KMS-11 (cell line): ENCODE measurements around the gene COL6A5.
"Not testable (repeated sequence)": the region's sequence is repeated elsewhere in the genome, so short reads cannot be mapped to it uniquely, and the experiment has no call there.

Source experiments
- H2AFZ ChIP-seq: fragments of 200-600 bp; sonication (generic); 2 replicates; pipeline ENCODE4 v1.6.1; 2016; ENCODE audit warnings: antibody characterized with exemption, mixed run types, low read depth
- H3K27ac ChIP-seq: fragments of 200-600 bp; sonication (generic); 2 replicates; pipeline ENCODE4 v1.6.1; 2016; ENCODE audit warnings: mild to moderate bottlenecking, mixed run types
- H3K27me3 ChIP-seq: fragments of 200-600 bp; sonication (generic); 2 replicates; pipeline ENCODE4 v1.6.1; 2017; ENCODE audit warnings: mild to moderate bottlenecking, low read depth, mixed run types, moderate library complexity; ENCODE audit not compliant: insufficient read depth
- H3K36me3 ChIP-seq: fragments of 200-600 bp; sonication (generic); 2 replicates; pipeline ENCODE4 v1.6.1; 2017; ENCODE audit warnings: mild to moderate bottlenecking, mixed run types; ENCODE audit not compliant: insufficient read depth
- H3K4me1 ChIP-seq: fragments of 200-600 bp; sonication (generic); 2 replicates; pipeline ENCODE4 v1.6.1; 2016; ENCODE audit warnings: mild to moderate bottlenecking, low read depth, mixed run types; ENCODE audit not compliant: poor library complexity, severe bottlenecking
- H3K4me2 ChIP-seq: fragments of 200-600 bp; sonication (generic); 2 replicates; pipeline ENCODE4 v1.7.0; 2016; ENCODE audit warnings: mild to moderate bottlenecking, mixed run types
- H3K4me3 ChIP-seq: fragments of 200-600 bp; sonication (generic); IDR thresholded peaks from 2 replicates; pipeline ENCODE4 v1.6.1; 2017; ENCODE audit warnings: low read depth, low read length, mixed read lengths; ENCODE audit not compliant: insufficient read depth
- H3K79me2 ChIP-seq: fragments of 200-600 bp; sonication (generic); 2 replicates; pipeline ENCODE4 v1.6.1; 2016; ENCODE audit warnings: low read depth, mixed run types; ENCODE audit not compliant: insufficient read depth
- H3K9ac ChIP-seq: fragments of 200-600 bp; sonication (generic); 2 replicates; pipeline ENCODE4 v1.6.1; 2016; ENCODE audit warnings: mild to moderate bottlenecking, mixed run types
- H4K20me1 ChIP-seq: fragments of 200-600 bp; sonication (generic); 2 replicates; pipeline ENCODE4 v1.6.1; 2016; ENCODE audit warnings: mild to moderate bottlenecking, mixed run types; ENCODE audit not compliant: insufficient read depth
- CTCF ChIP-seq: fragments of 200-600 bp; sonication (generic); conservative IDR thresholded peaks from 2 replicates; pipeline ENCODE4 v1.6.1; 2017; ENCODE audit warnings: low read depth, mild to moderate bottlenecking, antibody characterized with exemption, low read length, moderate library complexity, mixed read lengths

The COL6A5 gene

DNA sequence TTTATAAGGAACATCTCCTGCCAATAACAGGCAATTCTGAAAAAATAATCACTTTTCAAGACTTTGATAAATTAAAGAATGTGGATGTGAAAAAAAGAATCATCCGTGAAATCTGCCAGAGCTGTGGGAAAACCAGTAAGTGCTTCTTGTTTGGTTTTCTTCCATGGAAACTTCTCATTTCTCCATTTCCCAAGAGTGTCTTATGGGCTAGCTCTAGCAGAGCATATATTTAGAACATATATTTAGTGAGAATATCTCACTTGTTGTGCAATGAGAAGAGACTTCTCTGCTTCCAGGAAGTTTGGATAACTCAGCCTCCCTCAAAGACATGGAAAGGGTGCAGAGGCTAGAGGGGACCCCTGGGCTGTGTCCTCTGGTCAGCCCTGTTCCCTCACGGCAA is 49.9 kb downstream of the COL6A5 start:
- Histone ChIP-seq H3K27ac (peak overlapping the region; percentile 16), H4K20me1 (no peaks in the 10 kb centered on the region), H3K9ac (no peak overlapping the region), H3K27me3 (no peaks in the 10 kb centered on the region), H3K4me1 (peaks cover 23% of the 10 kb centered on the region), H2AFZ (no peak overlapping the region), H3K4me3 (no peak overlapping the region), H3K79me2 (no peaks in the 10 kb centered on the region), H3K36me3 (no peaks in the 10 kb centered on the region), H3K4me2 (peak overlapping the region; percentile 8; the same call in 1 of the 2 replicates)
- TF ChIP-seq CTCF, result no peak

- H4K20me1 ChIP-seq, result no peaks in the 10 kb centered on the region
- H3K4me1 ChIP-seq, result peaks cover 23% of the 10 kb centered on the region
- H3K79me2 ChIP-seq, result no peaks in the 10 kb centered on the region
- H2AFZ ChIP-seq, result no peak overlapping the region
- H3K9ac ChIP-seq, result no peak overlapping the region
- no peaks in the 10 kb centered on the region for H3K27me3 ChIP-seq
- H3K4me2 ChIP-seq, result peak overlapping the region; percentile 8; the same call in 1 of the 2 replicates
- H3K4me3 ChIP-seq, result no peak overlapping the region
- no peak for TF ChIP-seq CTCF
- no peaks in the 10 kb centered on the region for H3K36me3 ChIP-seq
- peak overlapping the region; percentile 16 for H3K27ac ChIP-seq
Measured at GRCh38 chr3:130395916-130396315, 50.4 kb downstream of the COL6A5 start.

DNA sequence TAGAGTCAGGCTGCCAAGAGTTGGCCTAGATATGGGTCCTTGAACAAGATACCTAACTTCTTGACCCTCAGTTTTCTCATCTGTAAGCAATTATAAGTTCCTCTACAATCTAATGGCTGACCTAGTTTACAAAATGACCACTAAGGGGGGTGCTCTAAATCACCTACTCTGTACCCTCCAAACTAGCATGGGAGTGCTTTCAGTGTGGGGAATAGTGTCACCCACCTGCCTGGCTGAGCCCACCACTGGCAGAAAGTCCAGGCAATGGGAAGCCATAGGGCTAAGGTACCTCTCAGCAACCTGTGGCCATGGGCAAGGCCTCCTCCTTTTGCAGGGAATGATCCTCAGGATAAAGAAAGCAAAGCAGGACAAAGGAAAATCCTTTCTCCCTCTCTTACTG is 58.9 kb downstream of the COL6A5 start:
- Histone ChIP-seq H3K36me3 (no peaks in the 10 kb centered on the region), H3K27ac (no peak overlapping the region), H3K27me3 (no peaks in the 10 kb centered on the region), H3K4me1 (no peaks in the 10 kb centered on the region), H4K20me1 (no peaks in the 10 kb centered on the region), H3K4me2 (no peak overlapping the region), H2AFZ (no peak overlapping the region), H3K4me3 (no peak overlapping the region), H3K9ac (no peak overlapping the region), H3K79me2 (no peaks in the 10 kb centered on the region)
- TF ChIP-seq CTCF, result no peak

- Histone ChIP-seq H4K20me1 (no peaks in the 10 kb centered on the region), H3K9ac (no peak overlapping the region), H3K27me3 (no peaks in the 10 kb centered on the region), H3K4me1 (no peaks in the 10 kb centered on the region), H3K4me3 (no peak overlapping the region), H3K27ac (no peak overlapping the region), H3K4me2 (no peak overlapping the region), H2AFZ (no peak overlapping the region), H3K79me2 (no peaks in the 10 kb centered on the region), H3K36me3 (no peaks in the 10 kb centered on the region)
- TF ChIP-seq CTCF, result no peak
Measured at GRCh38 chr3:130405956-130406355, 60.5 kb downstream of the COL6A5 start.

GRCh38 chr3:130408253-130408652 is 62.8 kb downstream of the COL6A5 start:
- H3K4me2 ChIP-seq, H3K4me3 ChIP-seq, H2AFZ ChIP-seq, H3K79me2 ChIP-seq, H3K36me3 ChIP-seq, H3K27me3 ChIP-seq, H3K27ac ChIP-seq, H3K4me1 ChIP-seq, H4K20me1 ChIP-seq, H3K9ac ChIP-seq: not testable (repeated sequence)
